PC-9 (cell line): ENCODE measurements around the gene CNTLN. TPM values are rescaled to one million over a fixed set of nuclear protein-coding genes. Genes with fewer than 3 reads are reported as not detected.

Experiments used
- BruUV-seq: library from RNA; stranded (reverse); fragments of 400-500 nt; replicated peaks from 2 replicates; lab custom pipeline; 2021; lab: Mats Ljungman, UMichigan
- CTCF ChIA-PET: fragments of 300-600 bp; sonication (Branson Sonifier 250); formaldehyde crosslinking; loops from one replicate; lab custom pipeline; 2022; ENCODE audit warnings: antibody characterized with exemption; lab: Charles Lee
- POLR2A ChIA-PET: fragments of 300-600 bp; sonication (Branson Sonifier 250); formaldehyde crosslinking; loops from one replicate; lab custom pipeline; 2022; ENCODE audit warnings: antibody characterized with exemption; ENCODE audit not compliant: unreplicated experiment; lab: Charles Lee
- DNase-seq, 2 experiments: peaks; one replicate each; pipeline versions ENCODE4 v3.0.0 to v3.0.0-alpha.2; 2015 to 2022; ENCODE audit warnings: mixed read lengths in 1 of 2
- H2AFZ ChIP-seq: fragments of 200-600 bp; sonication (generic); 2 replicates; pipeline ENCODE4 v1.8.1; 2017; ENCODE audit warnings: antibody characterized with exemption
- H3F3A ChIP-seq: fragments of 200-600 bp; sonication (generic); 2 replicates; pipeline ENCODE4 v1.8.1; 2017; ENCODE audit warnings: antibody characterized with exemption, mild to moderate bottlenecking, low read depth; ENCODE audit not compliant: insufficient read depth
- H3K27ac ChIP-seq: fragments of 200-600 bp; sonication (generic); 2 replicates; pipeline ENCODE4 v1.6.1; 2016; ENCODE audit warnings: mixed run types
- H3K27me3 ChIP-seq: fragments of 200-600 bp; sonication (generic); 2 replicates; pipeline ENCODE4 v1.6.1; 2016; ENCODE audit warnings: low read depth, mixed run types; ENCODE audit not compliant: insufficient read depth
- H3K36me3 ChIP-seq: fragments of 200-600 bp; sonication (generic); 2 replicates; pipeline ENCODE4 v1.6.1; 2016; ENCODE audit warnings: low read depth, mixed run types
- H3K4me1 ChIP-seq: fragments of 200-600 bp; sonication (generic); replicated peaks from 2 replicates; pipeline ENCODE4 v1.6.1; 2016; ENCODE audit warnings: mixed run types; ENCODE audit not compliant: insufficient read depth
- H3K4me2 ChIP-seq: fragments of 200-600 bp; sonication (generic); 2 replicates; pipeline ENCODE4 v1.6.1; 2017; ENCODE audit warnings: mixed run types
- H3K4me3 ChIP-seq: fragments of 200-600 bp; sonication (generic); 2 replicates; pipeline ENCODE4 v1.6.1; 2016; ENCODE audit warnings: mixed run types
- H3K79me2 ChIP-seq: fragments of 200-600 bp; sonication (generic); 2 replicates; pipeline ENCODE4 v1.6.1; 2017; ENCODE audit warnings: low read depth, mixed run types
- H3K9me2 ChIP-seq: fragments of 200-600 bp; sonication (generic); 2 replicates; pipeline ENCODE4 v1.8.1; 2017; ENCODE audit warnings: mild to moderate bottlenecking; ENCODE audit not compliant: insufficient read depth
- H3K9me3 ChIP-seq: fragments of 200-600 bp; sonication (generic); 2 replicates; pipeline ENCODE4 v1.8.1; 2016; ENCODE audit warnings: low read depth; ENCODE audit not compliant: insufficient read depth
- H4K20me1 ChIP-seq: fragments of 200-600 bp; sonication (generic); 2 replicates; pipeline ENCODE4 v1.8.1; 2017; ENCODE audit not compliant: insufficient read depth
- CTCF ChIP-seq: fragments of 200-600 bp; sonication (generic); conservative IDR thresholded peaks from 2 replicates; pipeline ENCODE4 v1.6.1; 2017; ENCODE audit warnings: mixed run types, antibody characterized with exemption, mild to moderate bottlenecking, moderate library complexity
- EZH2 ChIP-seq: fragments of 200-600 bp; sonication (generic); IDR thresholded peaks from 2 replicates; pipeline ENCODE4 v1.8.0; 2017; ENCODE audit warnings: antibody characterized with exemption, low read depth
- intact Hi-C: fragments of 100-400 bp; cut with micrococcal nuclease; formaldehyde crosslinking; loops from one replicate; pipeline ENCODE4 v1.10.0; 2022; ENCODE audit not compliant: unreplicated experiment
- total RNA-seq: library from RNA; stranded (reverse); gene quantifications from 2 replicates; pipeline ENCODE4 v1.2.3, GENCODE V29; 2021

The CNTLN gene
- total RNA-seq, 1 experiment from 2014 or later, result 3.6 TPM

DNA sequence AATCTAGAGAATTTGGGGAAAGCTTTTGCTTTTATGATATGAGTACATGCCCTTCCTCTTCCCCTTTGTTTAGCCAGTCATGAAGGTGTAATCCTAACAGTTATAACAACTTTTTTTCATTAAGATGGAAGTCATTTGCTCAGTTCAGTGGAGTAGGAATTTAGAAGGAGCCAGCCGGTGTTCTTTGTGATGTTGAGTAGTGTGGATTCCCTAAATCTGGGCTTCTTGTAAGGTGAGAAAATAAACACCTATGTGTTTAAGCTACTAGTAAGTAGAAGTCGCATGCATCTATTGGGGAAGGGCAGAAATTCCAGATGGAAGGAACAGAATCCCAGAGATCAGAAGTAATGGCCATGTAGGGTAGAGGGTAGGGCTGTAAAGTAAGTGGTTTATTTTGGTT lies 13.6 kb upstream of the CNTLN start:
- Histone ChIP-seq H3K36me3 (no peaks in the 10 kb centered on the region), H3K4me3 (no peak overlapping the region), H3K9me3 (no peaks in the 10 kb centered on the region), H3K4me1 (no peaks in the 10 kb centered on the region), H3K27ac (no peak overlapping the region), H4K20me1 (no peaks in the 10 kb centered on the region), H3K4me2 (no peak overlapping the region), H3K79me2 (no peaks in the 10 kb centered on the region), H3K9me2 (no peaks in the 10 kb centered on the region), H3K27me3 (no peaks in the 10 kb centered on the region), H2AFZ (no peak overlapping the region), H3F3A (no peaks in the 10 kb centered on the region)
- no TSS peak for BruUV-seq
- ChIA-PET CTCF (no interaction called here), POLR2A (no interaction called here)
- no peak for DNase-seq
- no peak for TF ChIP-seq CTCF
- no peak for TF ChIP-seq EZH2
- intact Hi-C loops, result no loop called here

DNA sequence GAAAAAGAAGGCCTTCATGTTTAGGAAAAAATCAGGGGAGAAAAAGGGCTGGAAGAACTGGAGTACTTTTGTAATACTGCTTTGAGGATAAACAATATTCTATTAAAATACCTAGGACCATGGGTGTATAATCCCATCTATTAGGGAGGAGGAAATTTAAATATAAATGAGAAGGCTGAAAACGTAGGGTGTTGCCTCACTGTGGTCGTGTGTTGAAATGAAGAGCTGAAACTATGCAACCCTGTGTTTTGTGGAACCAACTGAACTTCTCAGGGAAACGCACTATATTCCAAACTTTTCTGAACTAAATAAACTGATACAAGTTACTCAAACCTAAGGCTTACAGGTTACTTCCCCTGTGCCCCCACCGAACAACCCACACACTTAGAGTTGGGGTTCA lies 4.5 kb upstream of the CNTLN start:
- no peak overlapping the region for H3K4me3 ChIP-seq
- H3K27me3 ChIP-seq, result no peaks in the 10 kb centered on the region
- no peak overlapping the region for H2AFZ ChIP-seq
- intact Hi-C loops, result no loop called here
- no peaks in the 10 kb centered on the region for H3K9me3 ChIP-seq
- ChIA-PET CTCF (no interaction called here), POLR2A (no interaction called here)
- H3K4me2 ChIP-seq, result no peak overlapping the region
- BruUV-seq, result no TSS peak
- DNase-seq, result no peak
- H4K20me1 ChIP-seq, result no peaks in the 10 kb centered on the region
- no peaks in the 10 kb centered on the region for H3F3A ChIP-seq
- no peak for TF ChIP-seq CTCF
- no peaks in the 10 kb centered on the region for H3K4me1 ChIP-seq
- no peak overlapping the region for H3K27ac ChIP-seq
- no peaks in the 10 kb centered on the region for H3K36me3 ChIP-seq
- H3K79me2 ChIP-seq, result no peaks in the 10 kb centered on the region
- H3K9me2 ChIP-seq, result no peaks in the 10 kb centered on the region

- Histone ChIP-seq H3K79me2 (no peaks in the 10 kb centered on the region), H3K27ac (no peak overlapping the region), H4K20me1 (no peaks in the 10 kb centered on the region), H3K36me3 (no peaks in the 10 kb centered on the region), H3K4me3 (no peak overlapping the region), H3K27me3 (no peaks in the 10 kb centered on the region), H2AFZ (no peak overlapping the region), H3K9me3 (no peaks in the 10 kb centered on the region), H3K4me2 (no peak overlapping the region), H3K9me2 (no peaks in the 10 kb centered on the region), H3F3A (no peaks in the 10 kb centered on the region), H3K4me1 (0 out of 2 replicates have a peak, but pooled peaks cover under 1% of the 10 kb centered on the region)
- no TSS peak for BruUV-seq
- ChIA-PET CTCF (no interaction called here), POLR2A (no interaction called here)
- intact Hi-C loops, result no loop called here
- no peak for TF ChIP-seq EZH2
- no peak for TF ChIP-seq CTCF
- DNase-seq, result no peak
Observed at GRCh38 chr9:17130725-17131124, 4.1 kb upstream of the CNTLN start.
